HepG2 (cell line): ENCODE data around the gene POLN. TPM values are rescaled to one million over a fixed set of nuclear protein-coding genes. Genes with fewer than 3 reads are reported as not detected.

Source experiments
- ATAC-seq: fragments of 200-7000 bp; cut with Tn5 transposase; 3 replicates; pipeline ENCODE4 v1.9.1; 2020; ENCODE audit warnings: mild to moderate bottlenecking, moderate library complexity
- BruUV-seq: library from RNA; stranded (reverse); fragments of 400-500 nt; replicated peaks from 2 replicates; lab custom pipeline; 2021; lab: Mats Ljungman, UMichigan
- CTCF ChIA-PET: fragments of 300-600 bp; formaldehyde crosslinking; extraction: SDS; loops from one replicate; lab custom pipeline; 2021; ENCODE audit warnings: low total read pairs, inconsistent platforms, low intra/inter-chr PET ratio; lab: Yijun Ruan, JAX
- POLR2A ChIA-PET: fragments of 350-600 bp; sonication (Branson Sonifier 250); formaldehyde crosslinking; loops from one replicate; lab custom pipeline; 2020; ENCODE audit warnings: antibody characterized with exemption, inconsistent platforms; lab: Yijun Ruan, JAX
- DNase-seq: peaks from one replicate; pipeline ENCODE4 v3.0.0-alpha.2; 2015; ENCODE audit warnings: low spot score
- FAIRE-seq: peaks from 3 replicates; lab custom pipeline; 2011; peaks lifted over from hg19 to GRCh38; lab: Jason Lieb, UNC
- H2AFZ ChIP-seq: one replicate; pipeline ENCODE4 v1.6.1; 2011; ENCODE audit warnings: low read length, inconsistent platforms
- H3K27ac ChIP-seq: fragments of 300-600 bp; 3 replicates; pipeline ENCODE4 v1.8.0; 2011; ENCODE audit warnings: mixed run types, mild to moderate bottlenecking, mixed read lengths, low read length, inconsistent platforms; ENCODE audit not compliant: insufficient read depth; ENCODE audit errors: extremely low read length
- H3K27me3 ChIP-seq, 2 experiments: fragments of 200-600 bp in 1 of 2; 2 replicates in 1 of 2; 3 replicates in 1 of 2; pipeline versions ENCODE4 v1.6.0 to v1.8.0; 2011; ENCODE audit warnings: low read length in 2 of 2, mild to moderate bottlenecking in 2 of 2, moderate library complexity in 2 of 2, inconsistent platforms in 1 of 2; ENCODE audit not compliant: insufficient read depth in 2 of 2, control insufficient read depth in 1 of 2
- H3K36me3 ChIP-seq, 2 experiments: fragments of 200-600 bp in 1 of 2; replicated peaks in 1 of 2; 2 replicates in 1 of 2; 3 replicates in 1 of 2; pipeline versions ENCODE4 v1.5.1 to v1.8.0; 2011; ENCODE audit warnings: low read length in 2 of 2, inconsistent platforms in 1 of 2; ENCODE audit not compliant: insufficient read depth in 2 of 2, control insufficient read depth in 1 of 2
- H3K4me1 ChIP-seq: 2 replicates; pipeline ENCODE4 v1.5.1; 2012; ENCODE audit warnings: low read length, inconsistent platforms; ENCODE audit not compliant: insufficient read depth
- H3K4me2 ChIP-seq: 2 replicates; pipeline ENCODE4 v1.6.0; 2011; ENCODE audit warnings: low read depth, low read length, inconsistent platforms
- H3K4me3 ChIP-seq, 3 experiments: fragments of 200-600 bp in 1 of 3; sonication (generic), shearing (Covaris generic) in 1 of 3; replicated peaks in 1 of 3; 2 replicates each; pipeline ENCODE4 v1.5.1; 2011 to 2016; ENCODE audit warnings: low read length in 3 of 3, inconsistent platforms in 2 of 3, low read depth in 2 of 3, mild to moderate bottlenecking in 2 of 3, control low read depth in 1 of 3, mixed read lengths in 1 of 3; ENCODE audit not compliant: insufficient read depth in 1 of 3
- H3K79me2 ChIP-seq: one replicate; pipeline ENCODE4 v1.6.1; 2011; ENCODE audit warnings: low read length, inconsistent platforms; ENCODE audit not compliant: insufficient read depth
- H3K9ac ChIP-seq: 2 replicates; pipeline ENCODE4 v1.6.0; 2011; ENCODE audit warnings: mild to moderate bottlenecking, low read depth, low read length, inconsistent platforms; ENCODE audit not compliant: insufficient read depth
- H3K9me3 ChIP-seq: 2 replicates; pipeline ENCODE4 v1.5.1; 2012; ENCODE audit warnings: mild to moderate bottlenecking, low read length
- H4K20me1 ChIP-seq: 2 replicates; pipeline ENCODE4 v1.6.0; 2011; ENCODE audit warnings: inconsistent platforms, mild to moderate bottlenecking, low read length, moderate library complexity; ENCODE audit not compliant: insufficient read depth
- AGO2 ChIP-seq: fragments of 200-400 bp; formaldehyde crosslinking; optimal IDR thresholded peaks from 2 replicates; pipeline ENCODE3; 2017; ENCODE audit warnings: mild to moderate bottlenecking, low read depth, low read length, moderate library complexity
- ASH2L ChIP-seq: fragments of 300-600, 200-600 bp; sonication (generic); IDR thresholded peaks from 2 replicates; pipeline ENCODE4 v1.7.0; 2017; ENCODE audit warnings: low read depth, mild to moderate bottlenecking, moderate library complexity, mixed read lengths, low read length; ENCODE audit not compliant: insufficient read length
- BHLHE40 ChIP-seq: IDR thresholded peaks from 2 replicates; pipeline ENCODE4 v1.6.1; 2011; ENCODE audit warnings: low read length, improper control_type of control experiment
- DPF2 ChIP-seq: sonication (generic); formaldehyde crosslinking; IDR thresholded peaks from 2 replicates; pipeline ENCODE4 v1.4.0; 2020; ENCODE audit warnings: mild to moderate bottlenecking, low read depth, missing genetic modification reagents, borderline replicate concordance
- EHMT2 ChIP-seq: fragments of 200-600 bp; sonication (generic); IDR thresholded peaks from 2 replicates; pipeline ENCODE4 v1.7.0; 2017; ENCODE audit warnings: antibody characterized with exemption, low read depth, low read length, borderline replicate concordance
- ERF ChIP-seq: IDR thresholded peaks from 2 replicates; pipeline ENCODE4 v1.6.1; 2018; ENCODE audit warnings: missing biosample characterization, missing genetic modification reagents
- GLI4 ChIP-seq: sonication (generic); formaldehyde crosslinking; IDR thresholded peaks from 2 replicates; pipeline ENCODE4 v1.5.1; 2020; ENCODE audit warnings: missing genetic modification reagents, mild to moderate bottlenecking, moderate library complexity, borderline replicate concordance
- HOXA3 ChIP-seq: sonication (generic); formaldehyde crosslinking; IDR thresholded peaks from 2 replicates; pipeline ENCODE4 v1.5.0; 2020; ENCODE audit warnings: missing genetic modification reagents
- MBNL3 ChIP-seq: fragments of 250-450 bp; sonication (Bioruptor Pico); conservative IDR thresholded peaks from 2 replicates; pipeline ENCODE4 v1.8.0; 2022; ENCODE audit warnings: mild to moderate bottlenecking, inconsistent platforms
- SIX4 ChIP-seq: sonication (generic); formaldehyde crosslinking; IDR thresholded peaks from 2 replicates; pipeline ENCODE4 v1.4.0; 2020; ENCODE audit warnings: missing genetic modification reagents
- SNAPC2 ChIP-seq: sonication (generic); formaldehyde crosslinking; IDR thresholded peaks from 2 replicates; pipeline ENCODE4 v1.8.1; 2022; ENCODE audit warnings: mild to moderate bottlenecking, missing genetic modification reagents
- SP140L ChIP-seq: sonication (generic); formaldehyde crosslinking; IDR thresholded peaks from 2 replicates; pipeline ENCODE4 v1.4.0; 2020; ENCODE audit warnings: missing genetic modification reagents, borderline replicate concordance
- ZBTB38 ChIP-seq: sonication (generic); formaldehyde crosslinking; IDR thresholded peaks from 2 replicates; pipeline ENCODE4 v1.5.1; 2020; ENCODE audit warnings: mild to moderate bottlenecking, missing genetic modification reagents
- ZNF160 ChIP-seq: sonication (generic); formaldehyde crosslinking; IDR thresholded peaks from 2 replicates; pipeline ENCODE4 v1.8.0; 2022; ENCODE audit warnings: mild to moderate bottlenecking, inconsistent platforms, missing genetic modification reagents
- ZNF577 ChIP-seq: sonication (generic); formaldehyde crosslinking; IDR thresholded peaks from 2 replicates; pipeline ENCODE4 v1.4.0; 2020; ENCODE audit warnings: mild to moderate bottlenecking, low read depth, missing genetic modification reagents, borderline replicate concordance
- WGBS: methylation state at CpG from one replicate; pipeline ENCODE4 v1.1.6; 2017; ENCODE audit warnings: low lambda C conversion rate; 5-methylcytosine and 5-hydroxymethylcytosine counted together
- in situ Hi-C: cut with HindIII; loops from 2 replicates; pipeline ENCODE4 v1.10.0; 2017; ENCODE audit warnings: low pct_unique_long_range_greater_than_20kb; ENCODE audit not compliant: extremely low pct_ligation_motif_present
- intact Hi-C: fragments of 100-400 bp; cut with micrococcal nuclease; formaldehyde crosslinking; loops from one replicate; pipeline ENCODE4 v1.10.0; 2022; ENCODE audit not compliant: unreplicated experiment
- polyA plus RNA-seq, 8 experiments: library from polyadenylated mRNA; depleted of rRNA in 3 of 8; stranded (reverse) in 7 of 8; unstranded in 1 of 8; fragments of >200 nt; fragmentation: Illumina TruSeq in 4 of 8; extraction: Trizol in 4 of 8; gene quantifications; 2 replicates each; pipeline versions ENCODE4 v1.2.1 to v1.2.3, GENCODE V29; 2011 to 2016; ENCODE audit warnings: low read depth in 4 of 8, missing spikeins in 1 of 8, mixed read lengths in 1 of 8; ENCODE audit not compliant: insufficient read depth in 1 of 8
- total RNA-seq, 5 experiments: library from RNA; depleted of rRNA; stranded (reverse); fragments of >200 nt; fragmentation: Illumina TruSeq; extraction: Trizol; gene quantifications; 2 replicates each; pipeline ENCODE4 v1.2.3, GENCODE V29; 2016; ENCODE audit warnings: low read depth in 1 of 5
- TF ChIP-seq, protein P1 (sequence below): sonication (generic); formaldehyde crosslinking; IDR thresholded peaks from 2 replicates; pipeline ENCODE4 v1.8.1; 2022; ENCODE audit warnings: mild to moderate bottlenecking, missing genetic modification reagents
- TF ChIP-seq, protein P2 (sequence below): sonication (generic); formaldehyde crosslinking; IDR thresholded peaks from 2 replicates; pipeline ENCODE4 v1.8.0; 2022; ENCODE audit warnings: mild to moderate bottlenecking, missing genetic modification reagents, borderline replicate concordance

The POLN gene
- total and polyA plus RNA-seq, 2 of the 13 experiments (the other 11 are each of a cell fraction or from before 2014, with no cell fraction given) = 0.93 to 1.5 TPM

DNA sequence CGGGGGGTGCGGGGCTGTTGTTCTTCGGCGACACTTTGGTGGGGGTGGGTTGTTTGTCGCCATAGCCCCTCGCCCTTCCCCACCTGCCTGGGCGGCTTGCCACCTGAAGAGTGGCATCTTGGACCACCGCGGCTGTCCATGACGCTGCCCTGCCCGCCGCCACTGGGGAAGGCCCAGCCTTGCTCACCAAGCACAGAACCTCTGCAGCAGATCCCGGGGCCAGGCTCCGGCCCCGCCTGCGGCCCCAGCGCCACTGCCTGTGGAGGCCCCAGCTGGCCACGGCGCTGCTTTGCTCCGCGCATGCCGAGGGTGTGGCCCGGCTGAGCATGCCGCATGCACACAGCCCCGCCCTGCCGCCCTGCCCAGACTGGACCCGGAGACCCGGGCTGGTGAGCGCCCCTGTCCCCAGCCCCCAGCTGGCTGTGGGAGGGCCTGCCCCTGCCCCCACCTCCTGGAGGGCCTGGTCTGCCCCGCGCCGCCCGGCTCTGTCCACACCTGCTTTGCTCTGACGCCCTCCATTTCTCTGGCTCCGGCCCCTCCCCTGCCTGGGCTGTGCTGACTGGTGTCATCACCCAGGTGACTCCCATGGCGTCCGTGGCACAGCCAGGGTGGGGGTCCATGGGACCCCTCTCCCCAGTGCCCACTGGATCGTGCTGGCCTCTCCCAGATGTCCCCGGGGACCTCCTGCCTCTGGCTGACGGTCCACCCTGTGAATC, 177.5 kb downstream of the POLN start:
- FAIRE-seq = no peak

DNA sequence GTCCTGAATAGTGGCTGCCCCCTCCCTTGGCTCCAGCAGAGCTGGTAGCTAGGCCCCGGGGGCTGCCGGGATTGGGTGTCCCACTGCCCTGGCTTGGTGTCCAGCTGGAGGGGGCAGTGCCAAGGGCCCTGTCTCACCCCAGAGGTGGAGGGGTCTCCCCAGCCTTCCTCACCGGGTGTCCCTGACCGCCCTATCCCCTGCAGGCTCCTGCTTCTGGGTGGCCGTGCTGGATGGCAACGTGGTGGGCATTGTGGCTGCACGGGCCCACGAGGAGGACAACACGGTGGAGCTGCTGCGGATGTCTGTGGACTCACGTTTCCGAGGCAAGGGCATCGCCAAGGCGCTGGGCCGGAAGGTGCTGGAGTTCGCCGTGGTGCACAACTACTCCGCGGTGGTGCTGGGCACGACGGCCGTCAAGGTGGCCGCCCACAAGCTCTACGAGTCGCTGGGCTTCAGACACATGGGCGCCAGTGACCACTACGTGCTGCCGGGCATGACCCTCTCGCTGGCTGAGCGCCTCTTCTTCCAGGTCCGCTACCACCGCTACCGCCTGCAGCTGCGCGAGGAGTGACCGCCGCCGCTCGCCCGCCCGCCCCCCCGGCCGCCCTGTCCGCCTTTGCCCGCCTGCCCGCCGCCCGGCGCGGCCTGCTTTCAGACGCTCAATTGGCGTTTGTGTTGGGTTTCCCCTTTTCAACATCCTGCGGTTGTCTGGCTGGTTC, 178.2 kb downstream of the POLN start:
- no peaks in the 10 kb centered on the region for H3K9me3 ChIP-seq
- intact Hi-C loops = no loop called here
- no peak overlapping the region for H3K4me2 ChIP-seq
- FAIRE-seq (no peak), DNase-seq (no peak), ATAC-seq (no peak)
- no peaks in the 10 kb centered on the region for H3K79me2 ChIP-seq
- H2AFZ ChIP-seq = no peak overlapping the region
- in situ Hi-C loops = no loop called here
- H3K27ac ChIP-seq = no peak overlapping the region
- no TSS peak for BruUV-seq
- peaks cover 51% of the 10 kb centered on the region for H3K4me1 ChIP-seq
- H3K27me3 ChIP-seq = no peaks in the 10 kb centered on the region
- no peak overlapping the region for H3K9ac ChIP-seq
- H3K4me3 ChIP-seq = no peak overlapping the region
- no peaks in the 10 kb centered on the region for H4K20me1 ChIP-seq
- 95% methylated on average over 29 of the region's 53 CpGs for WGBS
- POLR2A ChIA-PET = no interaction called here
- no peaks in the 10 kb centered on the region for H3K36me3 ChIP-seq
- CTCF ChIA-PET = no interaction called here
- TF ChIP-seq SIX4 (CRISPR knock-in tag) (no peak), ASH2L (no peak), GLI4 (no peak), EHMT2 (no peak), ZNF577 (CRISPR knock-in tag) (no peak), MBNL3 (CRISPR knock-in tag) (no peak), DPF2 (no peak), SNAPC2 (no peak), ZBTB38 (CRISPR knock-in tag) (no peak), SP140L (CRISPR knock-in tag) (no peak), ERF (CRISPR knock-in tag) (no peak), BHLHE40 (no peak)
- TF ChIP-seq, protein P1, sequence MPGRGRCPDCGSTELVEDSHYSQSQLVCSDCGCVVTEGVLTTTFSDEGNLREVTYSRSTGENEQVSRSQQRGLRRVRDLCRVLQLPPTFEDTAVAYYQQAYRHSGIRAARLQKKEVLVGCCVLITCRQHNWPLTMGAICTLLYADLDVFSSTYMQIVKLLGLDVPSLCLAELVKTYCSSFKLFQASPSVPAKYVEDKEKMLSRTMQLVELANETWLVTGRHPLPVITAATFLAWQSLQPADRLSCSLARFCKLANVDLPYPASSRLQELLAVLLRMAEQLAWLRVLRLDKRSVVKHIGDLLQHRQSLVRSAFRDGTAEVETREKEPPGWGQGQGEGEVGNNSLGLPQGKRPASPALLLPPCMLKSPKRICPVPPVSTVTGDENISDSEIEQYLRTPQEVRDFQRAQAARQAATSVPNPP (CRISPR knock-in tag) = no peak
- TF ChIP-seq, protein P2, sequence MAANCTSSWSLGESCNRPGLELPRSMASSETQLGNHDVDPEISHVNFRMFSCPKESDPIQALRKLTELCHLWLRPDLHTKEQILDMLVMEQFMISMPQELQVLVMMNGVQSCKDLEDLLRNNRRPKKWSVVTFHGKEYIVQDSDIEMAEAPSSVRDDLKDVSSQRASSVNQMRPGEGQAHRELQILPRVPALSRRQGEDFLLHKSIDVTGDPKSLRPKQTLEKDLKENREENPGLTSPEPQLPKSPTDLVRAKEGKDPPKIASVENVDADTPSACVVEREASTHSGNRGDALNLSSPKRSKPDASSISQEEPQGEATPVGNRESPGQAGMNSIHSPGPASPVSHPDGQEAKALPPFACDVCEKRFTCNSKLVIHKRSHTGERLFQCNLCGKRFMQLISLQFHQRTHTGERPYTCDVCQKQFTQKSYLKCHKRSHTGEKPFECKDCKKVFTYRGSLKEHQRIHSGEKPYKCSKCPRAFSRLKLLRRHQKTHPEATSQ (CRISPR knock-in tag) = no peak

More for the DNA sequence above, 177.5 kb downstream of the POLN start:
- in situ Hi-C loops (no loop called here), intact Hi-C loops (no loop called here)
- ATAC-seq (no peak), DNase-seq (no peak)
- POLR2A ChIA-PET = no interaction called here
- H3K27me3 ChIP-seq = no peaks in the 10 kb centered on the region
- WGBS = 93% methylated on average over 11 of the region's 40 CpGs
- H3K4me1 ChIP-seq = peaks cover 58% of the 10 kb centered on the region
- H3K27ac ChIP-seq = no peak overlapping the region
- H4K20me1 ChIP-seq = no peaks in the 10 kb centered on the region
- CTCF ChIA-PET = no interaction called here
- no peaks in the 10 kb centered on the region for H3K9me3 ChIP-seq
- H2AFZ ChIP-seq = no peak overlapping the region
- BruUV-seq = no TSS peak
- no peak overlapping the region for H3K4me2 ChIP-seq
- H3K9ac ChIP-seq = no peak overlapping the region
- TF ChIP-seq HOXA3 = 0 out of 2 replicates have a peak, but pooled peaks have one; percentile 12
- peak; percentile 50 for TF ChIP-seq AGO2
- TF ChIP-seq ZNF160 = no peak
- no peak overlapping the region for H3K4me3 ChIP-seq
- no peaks in the 10 kb centered on the region for H3K79me2 ChIP-seq
- no peaks in the 10 kb centered on the region for H3K36me3 ChIP-seq
